Suppressor macrophage (primary cell): Measurements from ENCODE around the gene IL9.
A peak's percentile ranks its signal among the peaks of the same experiment; 100 is the strongest.

Experiments
- DNase-seq, 4 experiments: peaks; one replicate each; pipeline ENCODE4 v3.0.0-alpha.2; 2020 to 2022

The IL9 gene

GRCh38 chr5:135891268-135891667, 4.4 kb downstream of the IL9 start:
- no peak for DNase-seq

GRCh38 chr5:135890867-135891266, 4.8 kb downstream of the IL9 start:
- DNase-seq: no peak

GRCh38 chr5:135890296-135890695, 5.3 kb downstream of the IL9 start:
- no peak for DNase-seq

- no peak for DNase-seq
Observed at GRCh38 chr5:135887881-135888614, 7.6 kb downstream of the IL9 start.

- peak; percentile 73 to 79 (median 78) for DNase-seq
Observed at GRCh38 chr5:135887447-135887864, 8.2 kb downstream of the IL9 start.

- no peak for DNase-seq
Observed at GRCh38 chr5:135886136-135886535, 9.5 kb downstream of the IL9 start.

GRCh38 chr5:135885031-135885430, 10.6 kb downstream of the IL9 start:
- no peak for DNase-seq

- peak in 1 of 4 experiments; percentile 13 for DNase-seq
Observed at GRCh38 chr5:135883441-135883840, 12.2 kb downstream of the IL9 start.

- no peak for DNase-seq
Observed at GRCh38 chr5:135883026-135883425, 12.6 kb downstream of the IL9 start.

GRCh38 chr5:135881819-135882218, 13.8 kb downstream of the IL9 start:
- no peak for DNase-seq

- no peak for DNase-seq
Observed at GRCh38 chr5:135881244-135881643, 14.4 kb downstream of the IL9 start.

GRCh38 chr5:135880801-135881200, 14.8 kb downstream of the IL9 start:
- no peak for DNase-seq

- DNase-seq: peak in 1 of 4 experiments; percentile 34
Observed at GRCh38 chr5:135880278-135880677, 15.4 kb downstream of the IL9 start.

- DNase-seq: no peak
Observed at GRCh38 chr5:135879591-135879990, 16.1 kb downstream of the IL9 start.

- no peak for DNase-seq
Observed at GRCh38 chr5:135878156-135878620, 17.5 kb downstream of the IL9 start.

GRCh38 chr5:135877570-135878155, 18.0 kb downstream of the IL9 start:
- no peak for DNase-seq

- peak; percentile 29 to 84 (median 63) for DNase-seq
Observed at GRCh38 chr5:135876146-135876545, 19.5 kb downstream of the IL9 start.

- no peak for DNase-seq
Observed at GRCh38 chr5:135875567-135875966, 20.1 kb downstream of the IL9 start.

- peak in 1 of 4 experiments; percentile 20 for DNase-seq
Observed at GRCh38 chr5:135874461-135874860, 21.2 kb downstream of the IL9 start.

- DNase-seq: no peak
Observed at GRCh38 chr5:135873831-135874230, 21.8 kb downstream of the IL9 start.

- DNase-seq: no peak
Observed at GRCh38 chr5:135871268-135871915, 24.2 kb downstream of the IL9 start.

- no peak for DNase-seq
Observed at GRCh38 chr5:135869935-135870334, 25.7 kb downstream of the IL9 start.

GRCh38 chr5:135869276-135869675, 26.4 kb downstream of the IL9 start:
- DNase-seq: no peak

- no peak for DNase-seq
Observed at GRCh38 chr5:135868681-135869080, 27.0 kb downstream of the IL9 start.
